Upper lobe of left lung (tissue), 6 donors: ENCODE data around the gene CPA3. TPM values are rescaled to one million over a fixed set of nuclear protein-coding genes. Genes with fewer than 3 reads are reported as not detected.

ENCODE experiments used
- total RNA-seq, 6 donors: library from RNA; depleted of rRNA in 4 of 6; stranded (reverse); fragments of >200 nt in 4 of 6; gene quantifications; one replicate each; pipeline versions ENCODE4 v1.1.0 to v1.2.1, GENCODE V29; 2016 to 2021
- donor health status: DM: no; HTN: no; CAD: no; lungs with moderate emphysema.
- donor health status: DM: no; HTN: yes; CAD: no; lungs with severe emphysema.

The CPA3 gene
- total RNA-seq, 6 donors from 2014 or later, result 3.4 to 63.2 (median 35.6) TPM

Other genes starting within 250 kb of the CPA3 start
- 1 to 10 TPM; 4.6 to 9.3 (median 5.9) TPM for gene AGTR1, start 167.4 kb upstream of the CPA3 start, total RNA-seq
- 10 to 100 TPM in 1 of 6 donors, 1 to 10 TPM in 1, not detected in 4; 5.6 to 11.3 TPM for gene CPB1, start 37.5 kb upstream of the CPA3 start, total RNA-seq
- 10 to 100 TPM; 10.5 to 48.6 (median 31.5) TPM for gene GYG1, start 126.2 kb downstream of the CPA3 start, total RNA-seq
- 10 to 100 TPM; 14.1 to 26.2 (median 19.0) TPM for gene HLTF, start 221.2 kb downstream of the CPA3 start, total RNA-seq